Measurements from ENCODE around the gene PAN3. TPM values are rescaled to one million over a fixed set of nuclear protein-coding genes. Genes with fewer than 3 reads are reported as not detected.

Gene PAN3
- total and polyA plus RNA-seq, 2 of the 8 experiments (the other 6 are each of a cell fraction or from before 2014, with no cell fraction given): 12.7 to 39.3 TPM

DNA sequence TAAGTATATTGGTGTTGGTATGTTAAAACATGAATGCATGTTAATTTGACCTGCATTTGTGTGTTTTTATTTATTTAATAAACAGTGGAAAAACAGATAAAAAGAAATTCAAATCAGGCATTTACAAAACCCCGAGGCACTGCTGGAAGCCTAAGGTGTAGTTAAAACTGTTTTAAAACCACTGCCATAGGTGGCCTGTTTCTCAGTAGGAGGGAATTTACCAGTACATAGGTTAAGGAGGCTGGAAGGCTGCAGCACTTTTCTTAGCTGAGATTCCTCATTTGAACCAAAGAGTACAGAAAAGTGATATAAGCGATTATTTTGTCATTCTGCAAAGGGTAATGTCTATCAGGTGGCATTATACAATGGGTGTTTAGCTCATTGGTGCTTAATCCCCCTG is 99.6 kb downstream of the PAN3 start (continued):
- TF ChIP-seq, protein P1, sequence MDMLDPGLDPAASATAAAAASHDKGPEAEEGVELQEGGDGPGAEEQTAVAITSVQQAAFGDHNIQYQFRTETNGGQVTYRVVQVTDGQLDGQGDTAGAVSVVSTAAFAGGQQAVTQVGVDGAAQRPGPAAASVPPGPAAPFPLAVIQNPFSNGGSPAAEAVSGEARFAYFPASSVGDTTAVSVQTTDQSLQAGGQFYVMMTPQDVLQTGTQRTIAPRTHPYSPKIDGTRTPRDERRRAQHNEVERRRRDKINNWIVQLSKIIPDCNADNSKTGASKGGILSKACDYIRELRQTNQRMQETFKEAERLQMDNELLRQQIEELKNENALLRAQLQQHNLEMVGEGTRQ (IDR thresholded peaks at IDR 0.05; ENCODE audit: low read length): no peak
- TF ChIP-seq BRCA1 (IDR thresholded peaks at IDR 0.05; ENCODE audit: low read depth, low read length) (no peak), PHF8 (conservative IDR thresholded peaks at IDR 0.05; ENCODE audit: low read depth, low read length) (no peak), TAF7 (optimal IDR thresholded peaks at IDR 0.05; ENCODE audit: borderline replicate concordance, low read depth, low read length) (no peak)
- TF ChIP-seq, protein P2, sequence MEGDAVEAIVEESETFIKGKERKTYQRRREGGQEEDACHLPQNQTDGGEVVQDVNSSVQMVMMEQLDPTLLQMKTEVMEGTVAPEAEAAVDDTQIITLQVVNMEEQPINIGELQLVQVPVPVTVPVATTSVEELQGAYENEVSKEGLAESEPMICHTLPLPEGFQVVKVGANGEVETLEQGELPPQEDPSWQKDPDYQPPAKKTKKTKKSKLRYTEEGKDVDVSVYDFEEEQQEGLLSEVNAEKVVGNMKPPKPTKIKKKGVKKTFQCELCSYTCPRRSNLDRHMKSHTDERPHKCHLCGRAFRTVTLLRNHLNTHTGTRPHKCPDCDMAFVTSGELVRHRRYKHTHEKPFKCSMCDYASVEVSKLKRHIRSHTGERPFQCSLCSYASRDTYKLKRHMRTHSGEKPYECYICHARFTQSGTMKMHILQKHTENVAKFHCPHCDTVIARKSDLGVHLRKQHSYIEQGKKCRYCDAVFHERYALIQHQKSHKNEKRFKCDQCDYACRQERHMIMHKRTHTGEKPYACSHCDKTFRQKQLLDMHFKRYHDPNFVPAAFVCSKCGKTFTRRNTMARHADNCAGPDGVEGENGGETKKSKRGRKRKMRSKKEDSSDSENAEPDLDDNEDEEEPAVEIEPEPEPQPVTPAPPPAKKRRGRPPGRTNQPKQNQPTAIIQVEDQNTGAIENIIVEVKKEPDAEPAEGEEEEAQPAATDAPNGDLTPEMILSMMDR (IDR thresholded peaks at IDR 0.05; ENCODE audit: control extremely low read depth in 1 of 3, insufficient read depth in 1 of 3, low read depth in 1 of 3, low read length in 3 of 3): no peak
